Measurements from ENCODE around the gene DNER. TPM values are rescaled to one million over a fixed set of nuclear protein-coding genes. Genes with fewer than 3 reads are reported as not detected.

The DNER gene
- total and polyA plus RNA-seq, 7 donors = 0.10 to 0.87 (median 0.35) TPM; not detected in 1

DNA sequence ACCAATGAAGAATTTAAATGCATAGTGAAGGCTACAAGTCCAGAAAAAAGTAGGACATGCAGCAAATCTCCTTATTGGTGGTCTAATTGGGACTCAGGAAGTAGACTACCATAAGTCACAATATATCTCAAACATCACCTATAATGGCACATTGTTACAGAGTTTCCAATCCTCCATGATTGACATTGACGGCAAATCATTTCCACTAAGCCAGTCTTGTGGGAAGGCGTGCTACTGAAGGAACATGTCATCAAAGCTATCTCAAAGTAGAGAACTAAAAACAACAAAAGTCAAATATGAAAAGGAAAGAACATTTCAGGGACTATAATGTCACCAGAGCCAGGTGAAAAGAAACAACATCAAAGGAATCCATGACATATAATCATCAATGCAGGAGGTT, 276.9 kb downstream of the DNER start:
- 74 to 85% (median 82%) methylated on average over 2 of the region's 2 CpGs for WGBS, 3 donors
- ATAC-seq (no peak), DNase-seq (no peak)
- no peaks in the 10 kb centered on the region for H3K27me3 ChIP-seq (ENCODE audit: insufficient read depth in 3 of 3, low read length in 2 of 3)
- TF ChIP-seq CTCF (IDR thresholded peaks at IDR 0.05) = no peak
- no peak overlapping the region for H3K4me3 ChIP-seq
- H3K9me3 ChIP-seq = no peaks in the 10 kb centered on the region
- intact Hi-C loops (cut with DNase I) = no loop called here
- no peaks in the 10 kb centered on the region for H3K36me3 ChIP-seq (ENCODE audit: insufficient read depth in 1 of 2, low read depth in 1 of 2)
- no peaks in the 10 kb centered on the region for H3K4me1 ChIP-seq
- no peak overlapping the region for H3K27ac ChIP-seq

- 56 to 60% (median 59%) methylated on average over 2 of the region's 2 CpGs for WGBS, 3 donors
- ATAC-seq (no peak), DNase-seq (no peak)
- Histone ChIP-seq H3K4me1 (no peaks in the 10 kb centered on the region), H3K36me3 (ENCODE audit: insufficient read depth in 1 of 2, low read depth in 1 of 2) (no peaks in the 10 kb centered on the region), H3K9me3 (no peaks in the 10 kb centered on the region), H3K4me3 (no peak overlapping the region), H3K27ac (no peak overlapping the region), H3K27me3 (ENCODE audit: insufficient read depth in 3 of 3, low read length in 2 of 3) (no peaks in the 10 kb centered on the region)
- TF ChIP-seq CTCF (IDR thresholded peaks at IDR 0.05) = no peak
- intact Hi-C loops (cut with DNase I) = loop anchor here in 1 of 2 donors (5.0 kb wide), 1 partner anchor 153 kb away; no protein-coding TSS in a partner anchor
Measured at GRCh38 chr2:229434187-229434586, 280.2 kb downstream of the DNER start.

DNA sequence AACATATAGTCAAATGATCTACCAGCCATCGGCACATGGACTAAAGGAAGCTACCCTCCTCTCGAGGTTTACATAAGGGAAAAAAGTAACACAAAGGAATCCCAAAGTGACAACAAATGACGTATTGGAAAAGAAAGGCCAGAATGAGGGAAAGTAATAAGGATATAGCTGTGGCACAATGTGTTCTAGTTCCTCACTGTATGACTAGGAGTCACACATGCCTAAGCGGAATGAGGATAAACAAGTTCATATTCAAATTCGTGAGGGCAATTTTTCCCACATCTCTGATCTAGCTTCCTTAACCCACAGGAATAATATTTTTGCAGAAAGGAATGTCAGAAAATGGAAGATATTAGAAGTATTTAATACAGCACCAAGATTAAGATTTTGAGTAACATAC, 281.0 kb downstream of the DNER start:
- no peaks in the 10 kb centered on the region for H3K4me1 ChIP-seq
- DNase-seq (no peak), ATAC-seq (no peak)
- no peaks in the 10 kb centered on the region for H3K27me3 ChIP-seq (ENCODE audit: insufficient read depth in 3 of 3, low read length in 2 of 3)
- WGBS, 3 donors = 64 to 72% (median 68%) methylated on average over 5 of the region's 5 CpGs
- H3K4me3 ChIP-seq = no peak overlapping the region
- H3K36me3 ChIP-seq (ENCODE audit: insufficient read depth in 1 of 2, low read depth in 1 of 2) = no peaks in the 10 kb centered on the region
- intact Hi-C loops (cut with DNase I) = loop anchor here (2.0 to 5.0 kb wide), 2 partner anchors 154 to 155 kb away; no protein-coding TSS in a partner anchor
- TF ChIP-seq CTCF (IDR thresholded peaks at IDR 0.05) = no peak
- H3K27ac ChIP-seq = no peak overlapping the region
- H3K9me3 ChIP-seq = no peaks in the 10 kb centered on the region

DNA sequence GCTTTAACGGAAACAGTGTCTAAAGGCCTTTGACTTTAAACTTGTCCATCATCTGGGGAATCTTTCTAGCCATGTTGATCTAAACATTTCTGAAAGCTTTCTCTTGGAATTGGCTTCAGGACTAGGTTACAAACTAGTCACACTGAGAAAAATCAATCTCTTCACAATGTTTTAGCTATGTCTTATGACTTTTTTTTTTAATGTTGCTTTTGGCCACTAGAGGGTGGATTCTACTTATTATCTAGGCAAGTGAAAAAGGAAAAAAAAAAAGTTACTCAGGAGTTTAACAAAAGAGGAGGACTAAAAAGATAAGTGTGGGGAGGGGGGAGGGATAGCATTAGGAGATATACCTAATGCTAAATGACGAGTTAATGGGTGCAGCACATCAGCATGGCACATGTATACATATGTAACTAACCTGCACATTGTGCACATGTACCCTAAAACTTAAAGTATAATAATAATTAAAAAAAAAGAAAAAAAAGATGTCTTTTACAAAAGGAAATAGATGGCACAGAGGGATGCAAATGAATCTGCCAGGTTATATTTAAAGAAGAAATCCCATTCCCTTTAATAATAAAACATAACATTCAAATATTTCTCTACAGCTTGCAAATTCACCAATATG, 282.9 kb downstream of the DNER start:
- peak; percentile 25 for TF ChIP-seq CTCF (IDR thresholded peaks at IDR 0.05)
- DNase-seq (no peak), ATAC-seq (no peak)
- intact Hi-C loops (cut with DNase I) = loop anchor here (1.0 to 5.0 kb wide), 2 partner anchors 23 to 156 kb away; no protein-coding TSS in a partner anchor
- Histone ChIP-seq H3K4me3 (no peak overlapping the region), H3K9me3 (no peaks in the 10 kb centered on the region), H3K27ac (no peak overlapping the region), H3K27me3 (ENCODE audit: insufficient read depth in 3 of 3, low read length in 2 of 3) (no peaks in the 10 kb centered on the region), H3K4me1 (no peaks in the 10 kb centered on the region), H3K36me3 (ENCODE audit: insufficient read depth in 1 of 2, low read depth in 1 of 2) (no peaks in the 10 kb centered on the region)
- 38 to 47% (median 41%) methylated on average over 2 of the region's 2 CpGs for WGBS, 3 donors

GRCh38 chr2:229429589-229429988, 284.8 kb downstream of the DNER start:
- no peak for DNase-seq
- H3K36me3 ChIP-seq (ENCODE audit: insufficient read depth in 1 of 2, low read depth in 1 of 2) = no peaks in the 10 kb centered on the region
- no peak overlapping the region for H3K4me3 ChIP-seq
- TF ChIP-seq CTCF (IDR thresholded peaks at IDR 0.05) = no peak
- ATAC-seq = peak in 1 of 4 donors; percentile 43
- 35 to 45% (median 38%) methylated on average over 5 of the region's 5 CpGs for WGBS, 3 donors
- no peaks in the 10 kb centered on the region for H3K27me3 ChIP-seq (ENCODE audit: insufficient read depth in 3 of 3, low read length in 2 of 3)
- intact Hi-C loops (cut with DNase I) = no loop called here
- H3K27ac ChIP-seq = no peak overlapping the region
- H3K9me3 ChIP-seq = no peaks in the 10 kb centered on the region
- H3K4me1 ChIP-seq = no peaks in the 10 kb centered on the region

Data from psoas muscle (tissue), 8 donors.